GM18498 (cell line): ENCODE results near the gene CDH23.

Experiments
- ATAC-seq: cut with Tn5 transposase; IDR thresholded peaks from one replicate; pipeline ENCODE4 v1.9.1; 2021; ENCODE audit warnings: mild to moderate bottlenecking, moderate library complexity; ENCODE audit not compliant: unreplicated experiment

Gene CDH23

DNA sequence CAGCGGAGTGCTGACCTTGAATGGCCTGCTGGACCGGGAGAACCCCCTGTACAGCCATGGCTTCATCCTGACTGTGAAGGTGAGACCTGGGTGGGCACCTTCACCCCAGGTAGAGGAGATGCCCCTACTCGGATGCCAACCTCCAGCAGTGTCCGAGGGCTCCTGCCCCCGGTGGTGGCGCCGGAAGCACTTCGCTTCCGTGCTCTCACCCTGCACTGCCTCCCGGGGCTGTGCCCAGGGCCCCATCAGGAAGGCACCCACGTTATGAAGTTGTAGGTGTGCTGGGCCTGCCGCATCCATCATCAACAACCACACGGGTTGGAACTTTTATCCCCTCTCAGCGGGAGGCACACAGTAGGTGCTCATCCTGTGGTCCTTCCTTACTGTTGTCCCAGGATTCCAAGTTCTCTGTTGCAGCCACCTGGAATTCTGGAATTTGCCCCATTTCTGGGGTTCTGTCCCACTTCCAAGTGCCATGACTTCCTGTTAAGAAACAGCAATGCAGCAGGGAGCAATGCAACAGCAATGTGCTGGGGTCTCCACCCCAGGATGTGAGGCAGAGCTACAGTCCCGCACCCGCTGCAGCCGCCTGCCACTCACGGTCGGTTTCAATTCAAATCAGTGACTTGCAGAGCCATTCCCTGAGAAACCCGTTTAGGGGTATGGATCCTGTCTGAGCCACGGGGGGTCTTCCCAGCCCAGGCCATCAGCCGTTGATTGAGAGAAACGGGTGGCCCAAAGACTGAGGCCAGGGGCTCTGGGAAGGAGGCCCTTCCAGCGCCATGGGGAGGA is 219.0 kb downstream of the CDH23 start:
- no peak for ATAC-seq

DNA sequence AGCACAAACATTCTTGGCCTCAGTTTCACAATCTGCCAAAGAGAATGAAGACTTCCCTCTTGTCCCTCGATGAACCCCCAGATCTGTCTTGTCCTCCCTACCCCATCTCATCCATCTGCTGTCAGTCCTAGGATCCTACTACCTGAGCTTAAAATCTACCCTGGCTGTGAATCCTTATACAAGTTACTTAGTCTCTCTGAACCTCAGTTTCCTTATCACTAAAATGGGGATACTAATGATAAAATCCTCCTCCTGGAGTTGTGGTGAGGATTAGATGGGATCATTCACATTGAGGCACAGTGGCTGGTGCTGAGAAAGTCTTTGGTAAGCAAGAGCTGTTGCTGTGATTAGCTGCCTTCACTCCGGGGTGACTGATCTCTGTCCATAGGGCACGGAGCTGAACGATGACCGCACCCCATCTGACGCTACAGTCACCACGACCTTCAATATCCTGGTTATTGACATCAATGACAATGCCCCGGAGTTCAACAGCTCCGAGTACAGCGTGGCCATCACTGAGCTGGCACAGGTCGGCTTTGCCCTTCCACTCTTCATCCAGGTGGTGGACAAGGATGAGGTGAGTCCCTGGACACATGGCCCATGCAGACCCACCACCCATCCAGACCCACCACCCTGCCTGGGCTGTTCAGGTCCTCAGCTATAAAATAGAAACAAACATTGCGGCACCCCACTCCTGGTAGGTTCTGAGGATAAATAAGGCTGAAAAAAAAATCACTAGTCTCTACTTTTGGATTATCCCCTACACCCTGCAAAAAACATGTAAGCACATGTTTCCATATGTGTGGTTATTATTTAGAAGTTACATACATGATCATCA is 220.3 kb downstream of the CDH23 start:
- ATAC-seq = no peak

- ATAC-seq = no peak
Observed at GRCh38 chr10:71618176-71618575, 221.5 kb downstream of the CDH23 start.

DNA sequence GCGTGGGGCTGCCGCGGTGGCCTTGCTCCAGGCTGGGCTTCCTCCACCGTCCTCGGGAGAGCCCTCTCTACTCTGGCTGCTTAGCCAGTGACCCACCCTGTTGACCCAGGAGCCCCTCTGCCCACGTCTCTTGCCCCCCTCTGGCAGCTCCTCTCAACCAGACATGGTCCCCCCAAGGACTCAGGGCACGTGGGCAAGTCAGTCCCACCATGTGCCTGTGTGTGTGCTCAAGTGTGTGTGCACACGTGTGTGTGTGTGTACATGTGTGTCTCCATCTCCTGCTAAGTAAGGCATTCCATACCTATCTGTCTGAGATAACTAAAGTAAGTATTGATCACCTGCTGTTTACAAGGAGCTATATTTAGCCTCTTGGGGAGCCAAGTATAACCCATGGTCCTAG is 221.9 kb downstream of the CDH23 start:
- ATAC-seq = no peak

DNA sequence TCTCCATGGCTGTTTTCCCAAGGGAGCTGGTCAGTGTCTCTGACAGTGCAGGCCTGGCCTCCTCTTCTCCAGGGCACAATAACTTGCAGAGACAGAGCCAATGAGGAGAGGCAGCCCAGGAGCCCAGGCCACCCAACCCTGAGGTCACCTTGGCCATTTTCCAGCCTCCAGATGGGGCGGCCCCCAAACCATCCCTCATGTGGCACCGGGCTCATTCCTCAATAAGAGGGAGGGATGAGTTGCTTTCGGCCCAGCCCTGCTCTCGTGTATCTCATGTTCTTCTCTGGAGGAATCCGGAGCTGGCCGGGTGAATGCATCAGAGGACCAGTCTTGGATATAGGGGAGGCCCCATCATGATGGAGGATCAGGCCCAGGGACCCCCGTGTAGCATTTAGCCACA is 223.9 kb downstream of the CDH23 start:
- no peak for ATAC-seq

GRCh38 chr10:71621231-71622153 is 224.8 kb downstream of the CDH23 start:
- no peak for ATAC-seq

DNA sequence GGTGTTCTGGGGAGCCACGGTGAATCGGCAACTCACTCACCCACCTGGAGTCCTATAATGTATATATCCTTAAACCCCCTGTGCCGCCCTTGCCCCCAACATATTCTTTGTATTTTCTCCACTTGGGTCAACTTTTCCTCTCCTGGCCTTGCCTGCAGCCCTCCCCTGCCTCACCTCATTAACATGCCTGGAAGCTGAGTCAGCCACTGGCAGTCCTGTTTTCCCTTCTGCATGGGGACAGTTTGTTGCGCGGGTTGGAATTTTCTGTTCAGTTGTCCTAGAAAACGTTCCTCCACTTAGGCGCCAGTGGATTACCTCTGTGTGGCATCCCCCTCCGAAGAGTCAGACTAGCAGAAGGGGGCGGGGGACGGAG is 225.4 kb downstream of the CDH23 start:
- no peak for ATAC-seq

DNA sequence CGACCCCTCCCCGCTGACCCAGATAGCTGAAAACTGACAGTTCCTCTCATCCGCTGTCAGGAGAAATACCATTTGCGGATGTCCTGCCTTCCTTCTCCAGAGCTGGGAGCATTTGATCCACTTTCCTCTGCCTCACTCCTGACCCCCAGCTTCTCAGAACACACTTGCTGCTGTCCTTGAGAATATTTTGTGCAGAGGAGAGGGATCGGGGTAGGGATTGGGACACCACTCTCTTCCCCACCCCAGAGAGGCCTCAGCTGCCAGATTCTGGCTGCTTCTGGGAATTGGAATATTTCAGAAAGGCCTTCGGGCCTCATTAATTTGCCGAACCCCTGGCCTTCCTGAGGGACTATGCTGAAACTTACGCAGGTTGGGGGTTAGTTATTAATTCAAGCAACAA is 225.9 kb downstream of the CDH23 start:
- no peak for ATAC-seq

DNA sequence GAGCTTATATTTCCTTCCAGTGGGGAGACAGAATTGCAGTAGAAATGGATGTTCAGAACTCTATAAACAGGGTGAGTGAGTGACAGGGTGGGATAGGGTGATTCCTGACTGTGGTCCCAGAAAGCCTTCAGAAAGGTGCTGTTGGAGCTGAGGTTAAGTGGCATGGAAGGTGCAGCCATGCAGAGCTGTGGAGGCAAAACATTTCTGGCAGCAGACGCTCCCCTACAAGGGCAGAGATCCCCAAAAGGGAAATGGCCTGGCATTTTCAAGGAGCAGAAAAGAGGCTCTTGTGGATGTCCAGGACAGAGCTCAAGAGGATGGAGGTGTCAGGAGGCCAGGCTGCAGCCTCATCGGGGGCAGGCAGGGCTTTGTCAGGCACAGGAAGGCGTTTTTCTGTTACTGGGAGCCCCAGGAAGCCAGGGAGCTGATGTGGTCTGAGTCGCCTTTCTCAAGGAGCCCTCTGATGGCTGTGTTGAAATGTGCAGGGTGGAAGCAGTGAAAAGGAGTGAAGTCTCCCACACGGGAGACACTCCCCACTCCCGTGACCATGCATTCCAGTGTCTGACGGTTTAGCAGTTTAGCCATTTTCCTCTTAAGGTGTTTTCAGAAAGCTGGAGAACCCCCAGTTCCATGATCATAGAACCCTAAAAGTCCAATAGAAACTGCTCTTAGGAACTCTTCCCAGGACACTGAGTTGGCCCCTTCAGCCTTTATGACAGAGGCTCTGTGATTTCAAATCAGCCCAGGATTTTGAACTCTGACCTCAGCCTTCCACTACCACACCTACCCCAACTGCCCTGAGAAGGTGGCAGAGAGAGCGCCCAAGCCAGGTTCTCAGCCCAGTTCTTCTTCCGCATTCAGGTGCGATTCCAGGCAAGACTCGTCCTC is 226.6 kb downstream of the CDH23 start:
- no peak for ATAC-seq

DNA sequence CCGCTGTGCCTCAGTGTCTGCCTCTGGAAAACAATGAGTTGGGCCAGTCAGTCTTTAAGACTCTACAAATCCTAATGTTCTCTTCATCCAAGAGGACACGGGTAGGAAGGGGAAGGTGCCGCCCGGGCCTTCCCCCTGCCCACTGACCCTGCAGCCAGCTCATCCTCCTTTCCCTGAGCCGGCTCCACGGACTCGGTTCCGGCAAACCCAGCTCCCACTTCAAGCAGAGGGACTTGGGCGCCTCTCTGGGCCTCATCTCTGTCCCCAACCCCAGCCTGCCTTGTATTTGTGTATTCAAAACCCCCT is 227.2 kb downstream of the CDH23 start:
- ATAC-seq = no peak

GRCh38 chr10:71625445-71626175 is 228.9 kb downstream of the CDH23 start:
- no peak for ATAC-seq

DNA sequence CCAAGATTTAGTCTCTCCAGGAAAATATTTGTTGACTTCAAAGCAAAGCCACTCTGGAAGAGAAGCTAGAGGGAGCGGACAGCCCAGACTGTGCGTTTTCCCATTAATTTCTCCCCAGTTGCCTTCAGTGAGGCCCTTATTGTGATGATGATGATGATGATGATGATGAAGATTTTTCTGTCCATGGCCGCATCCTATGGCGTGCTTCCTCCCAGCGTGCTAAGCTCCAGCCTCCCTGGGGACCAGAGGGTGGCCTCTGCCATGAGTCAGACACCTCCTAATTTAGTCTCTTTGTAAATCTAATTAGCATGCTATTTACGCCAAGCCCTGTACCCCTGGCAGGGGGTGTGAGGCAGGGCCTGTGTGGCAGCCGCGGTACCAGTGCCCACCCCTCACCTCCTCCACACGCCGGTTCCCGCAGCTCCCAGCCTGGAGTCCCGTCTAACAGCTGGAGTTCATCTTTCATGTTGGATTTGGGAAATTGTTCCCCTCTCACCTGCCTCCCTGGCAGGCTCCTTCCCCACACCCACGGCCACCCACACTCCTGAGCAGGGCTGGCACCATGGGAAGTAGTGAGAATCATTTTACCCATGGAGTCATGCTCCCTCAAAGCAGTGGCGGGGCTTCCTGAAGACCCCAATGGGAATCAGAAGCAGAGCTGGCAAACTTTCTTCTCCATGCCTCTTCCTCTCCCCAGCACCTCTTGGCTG is 230.7 kb downstream of the CDH23 start:
- ATAC-seq = no peak

- ATAC-seq = no peak
Observed at GRCh38 chr10:71627956-71628355, 231.2 kb downstream of the CDH23 start.

DNA sequence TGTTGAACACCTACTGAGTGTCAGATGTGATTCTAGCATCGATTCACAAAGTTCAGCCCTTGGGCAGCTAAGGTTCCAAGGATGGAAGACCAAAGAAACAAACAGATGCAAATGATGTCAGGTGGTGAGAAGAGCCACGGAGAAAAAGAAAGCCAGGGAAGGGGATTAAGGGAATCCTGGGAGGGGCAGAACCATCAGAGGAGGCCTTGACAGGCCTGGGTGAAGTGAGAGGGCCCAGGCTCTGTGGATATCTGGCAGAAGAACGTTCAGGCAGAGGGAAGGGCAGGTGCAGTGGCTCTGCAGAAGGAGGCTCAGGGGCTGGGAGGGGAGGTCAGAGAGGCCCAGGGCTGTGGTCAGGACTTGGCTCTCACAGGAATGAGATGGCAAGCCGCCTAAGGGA is 232.4 kb downstream of the CDH23 start:
- ATAC-seq = no peak

DNA sequence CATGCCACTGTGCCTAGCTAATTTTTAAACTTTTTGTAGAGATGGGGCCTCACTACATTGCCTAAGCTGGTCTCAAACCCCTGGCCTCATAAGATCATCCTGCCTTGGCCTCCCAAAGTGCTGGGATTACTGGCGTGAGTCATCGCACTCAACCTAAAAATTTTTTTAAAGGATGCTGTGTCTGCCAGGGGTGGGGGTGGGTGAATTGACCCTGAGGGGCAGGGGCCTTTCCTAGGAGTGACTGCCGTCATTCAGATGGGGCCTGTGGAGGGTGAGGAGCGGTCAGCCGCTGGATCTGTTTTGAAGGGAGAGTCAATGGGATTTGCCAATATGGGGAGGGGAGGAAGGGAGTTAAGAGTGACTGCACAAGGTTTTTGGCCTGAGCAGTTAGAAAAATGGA is 233.4 kb downstream of the CDH23 start:
- no peak for ATAC-seq

DNA sequence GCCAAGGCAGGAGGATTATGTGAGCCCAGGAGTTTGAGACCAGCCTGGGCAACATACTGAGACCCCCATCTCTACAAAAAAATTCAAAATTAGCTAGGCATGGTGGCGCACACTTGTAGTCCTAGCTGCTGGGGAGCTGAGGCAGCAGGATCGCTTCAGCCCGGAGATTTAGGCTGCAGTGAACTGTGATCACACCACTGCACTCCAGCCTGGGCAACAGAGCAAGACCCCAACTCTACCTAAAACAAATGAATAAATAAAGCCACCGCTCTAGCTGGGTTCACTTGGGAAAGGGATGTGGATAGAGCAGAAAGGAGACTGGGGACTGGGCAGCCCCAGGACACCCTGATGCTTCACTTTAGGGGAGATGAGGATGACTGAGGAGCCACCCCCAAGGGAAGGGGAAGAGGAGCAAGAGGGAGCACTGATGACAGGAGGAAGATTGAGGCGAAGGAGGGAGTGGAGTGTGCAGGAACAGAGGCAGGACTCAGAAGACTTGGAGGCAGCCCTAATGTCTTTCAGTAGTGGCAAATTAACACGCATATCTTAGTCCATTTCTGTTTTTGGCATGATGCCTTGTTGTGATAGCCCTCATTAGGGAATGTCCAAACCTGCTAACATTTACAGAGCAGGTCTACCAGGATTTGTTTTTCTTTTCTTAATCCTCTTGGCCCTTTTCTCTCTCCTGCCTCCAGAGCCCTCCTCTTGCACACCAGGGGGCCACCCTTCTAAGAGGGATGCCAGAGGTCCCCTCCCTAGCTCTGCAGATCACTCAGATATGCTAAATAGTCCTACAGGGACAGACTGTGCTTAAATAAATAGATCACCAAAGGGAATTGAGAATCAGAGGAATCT is 234.5 kb downstream of the CDH23 start:
- no peak for ATAC-seq

GRCh38 chr10:71632200-71632820 is 235.6 kb downstream of the CDH23 start:
- ATAC-seq = no peak
